ENCODE measurements around the gene IL4R. TPM values are rescaled to one million over a fixed set of nuclear protein-coding genes. Genes with fewer than 3 reads are reported as not detected.

The IL4R gene
- total RNA-seq, 1 experiment from 2014 or later: 32.6 TPM

GRCh38 chr16:27362570-27363245, 48.9 kb downstream of the IL4R start:
- H3K36me3 ChIP-seq (ENCODE audit: control insufficient read depth, insufficient read depth, low read length): peaks cover 5% of the 10 kb centered on the region; the same call in 1 of the 2 replicates
- no peak overlapping the region for H3K4me3 ChIP-seq (ENCODE audit: low read depth, low read length)
- no peaks in the 10 kb centered on the region for H3K9me3 Mint-ChIP-seq (ENCODE audit: unreplicated experiment)
- H3K4me1 Mint-ChIP-seq (ENCODE audit: low read depth, unreplicated experiment): peaks cover 26% of the 10 kb centered on the region
- no peaks in the 10 kb centered on the region for H3K9me3 ChIP-seq
- BruUV-seq (replicated peaks): no TSS peak
- H3K4me1 ChIP-seq: peaks cover 27% of the 10 kb centered on the region
- peaks cover 47% of the 10 kb centered on the region for H3K36me3 Mint-ChIP-seq (ENCODE audit: insufficient read depth, unreplicated experiment)
- TF ChIP-seq, protein P1, sequence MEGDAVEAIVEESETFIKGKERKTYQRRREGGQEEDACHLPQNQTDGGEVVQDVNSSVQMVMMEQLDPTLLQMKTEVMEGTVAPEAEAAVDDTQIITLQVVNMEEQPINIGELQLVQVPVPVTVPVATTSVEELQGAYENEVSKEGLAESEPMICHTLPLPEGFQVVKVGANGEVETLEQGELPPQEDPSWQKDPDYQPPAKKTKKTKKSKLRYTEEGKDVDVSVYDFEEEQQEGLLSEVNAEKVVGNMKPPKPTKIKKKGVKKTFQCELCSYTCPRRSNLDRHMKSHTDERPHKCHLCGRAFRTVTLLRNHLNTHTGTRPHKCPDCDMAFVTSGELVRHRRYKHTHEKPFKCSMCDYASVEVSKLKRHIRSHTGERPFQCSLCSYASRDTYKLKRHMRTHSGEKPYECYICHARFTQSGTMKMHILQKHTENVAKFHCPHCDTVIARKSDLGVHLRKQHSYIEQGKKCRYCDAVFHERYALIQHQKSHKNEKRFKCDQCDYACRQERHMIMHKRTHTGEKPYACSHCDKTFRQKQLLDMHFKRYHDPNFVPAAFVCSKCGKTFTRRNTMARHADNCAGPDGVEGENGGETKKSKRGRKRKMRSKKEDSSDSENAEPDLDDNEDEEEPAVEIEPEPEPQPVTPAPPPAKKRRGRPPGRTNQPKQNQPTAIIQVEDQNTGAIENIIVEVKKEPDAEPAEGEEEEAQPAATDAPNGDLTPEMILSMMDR (IDR thresholded peaks at IDR 0.05; ENCODE audit: insufficient read depth in 1 of 2, low read depth in 1 of 2, low read length in 1 of 2, severe bottlenecking in 1 of 2, unreplicated experiment in 1 of 2): no peak
- ChIA-PET CTCF (no interaction called here), POLR2A (no interaction called here)
- intact Hi-C loops (cut with micrococcal nuclease; ENCODE audit: unreplicated experiment): loop anchor here (5.0 kb wide), 1 partner anchor 35 kb away; no protein-coding TSS in a partner anchor
- H3K27ac Mint-ChIP-seq (ENCODE audit: unreplicated experiment): peak overlapping the region; percentile 22
- no peaks in the 10 kb centered on the region for H3K27me3 Mint-ChIP-seq (ENCODE audit: insufficient read depth, unreplicated experiment)
- H3K27me3 ChIP-seq (replicated peaks; ENCODE audit: control insufficient read depth, insufficient read depth, low read length): no peaks in the 10 kb centered on the region
- DNase-seq: no peak
- peak overlapping the region; percentile 8 for H3K4me3 Mint-ChIP-seq (ENCODE audit: unreplicated experiment)

DNA sequence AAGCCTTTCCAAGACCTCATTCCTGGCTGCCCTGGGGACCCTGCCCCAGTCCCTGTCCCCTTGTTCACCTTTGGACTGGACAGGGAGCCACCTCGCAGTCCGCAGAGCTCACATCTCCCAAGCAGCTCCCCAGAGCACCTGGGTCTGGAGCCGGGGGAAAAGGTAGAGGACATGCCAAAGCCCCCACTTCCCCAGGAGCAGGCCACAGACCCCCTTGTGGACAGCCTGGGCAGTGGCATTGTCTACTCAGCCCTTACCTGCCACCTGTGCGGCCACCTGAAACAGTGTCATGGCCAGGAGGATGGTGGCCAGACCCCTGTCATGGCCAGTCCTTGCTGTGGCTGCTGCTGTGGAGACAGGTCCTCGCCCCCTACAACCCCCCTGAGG, 49.5 kb downstream of the IL4R start:
- H3K36me3 Mint-ChIP-seq (ENCODE audit: insufficient read depth, unreplicated experiment): peaks cover 42% of the 10 kb centered on the region
- DNase-seq: no peak
- no TSS peak for BruUV-seq (replicated peaks)
- H3K9me3 ChIP-seq: no peaks in the 10 kb centered on the region
- peaks cover 30% of the 10 kb centered on the region for H3K4me1 ChIP-seq
- peaks cover 5% of the 10 kb centered on the region; the same call in 1 of the 2 replicates for H3K36me3 ChIP-seq (ENCODE audit: control insufficient read depth, insufficient read depth, low read length)
- ChIA-PET POLR2A (no interaction called here), CTCF (no interaction called here)
- no peak overlapping the region for H3K4me3 Mint-ChIP-seq (ENCODE audit: unreplicated experiment)
- H3K4me3 ChIP-seq (ENCODE audit: low read depth, low read length): no peak overlapping the region
- no peaks in the 10 kb centered on the region for H3K9me3 Mint-ChIP-seq (ENCODE audit: unreplicated experiment)
- peaks cover 26% of the 10 kb centered on the region for H3K4me1 Mint-ChIP-seq (ENCODE audit: low read depth, unreplicated experiment)
- TF ChIP-seq, protein P1 (IDR thresholded peaks at IDR 0.05; ENCODE audit: insufficient read depth in 1 of 2, low read depth in 1 of 2, low read length in 1 of 2, severe bottlenecking in 1 of 2, unreplicated experiment in 1 of 2): no peak
- no peaks in the 10 kb centered on the region for H3K27me3 Mint-ChIP-seq (ENCODE audit: insufficient read depth, unreplicated experiment)
- peak overlapping the region; percentile 63 for H3K27ac Mint-ChIP-seq (ENCODE audit: unreplicated experiment)
- no peaks in the 10 kb centered on the region for H3K27me3 ChIP-seq (replicated peaks; ENCODE audit: control insufficient read depth, insufficient read depth, low read length)
- intact Hi-C loops (cut with micrococcal nuclease; ENCODE audit: unreplicated experiment): loop anchor here (5.0 kb wide), 1 partner anchor 36 kb away; no protein-coding TSS in a partner anchor

GRCh38 chr16:27363797-27364196, 50.0 kb downstream of the IL4R start:
- POLR2A ChIA-PET: no interaction called here

More at GRCh38 chr16:27363797-27364196, 50.0 kb downstream of the IL4R start:
- CTCF ChIA-PET: interaction anchor here (0.7 to 0.8 kb wide), 2 partner anchors 90 to 184 kb away, joined by 3 read pairs; no protein-coding TSS in a partner anchor
- intact Hi-C loops (cut with micrococcal nuclease; ENCODE audit: unreplicated experiment): loop anchor here (1.0 to 5.0 kb wide), 4 partner anchors 36 to 128 kb away; partner anchors contain the start of genes IL4R and NSMCE1
- peaks cover 5% of the 10 kb centered on the region; the same call in 1 of the 2 replicates for H3K36me3 ChIP-seq (ENCODE audit: control insufficient read depth, insufficient read depth, low read length)
- Mint-ChIP-seq H3K36me3 (ENCODE audit: insufficient read depth, unreplicated experiment) (peaks cover 37% of the 10 kb centered on the region), H3K9me3 (ENCODE audit: unreplicated experiment) (no peaks in the 10 kb centered on the region), H3K4me3 (ENCODE audit: unreplicated experiment) (no peak overlapping the region), H3K27me3 (ENCODE audit: insufficient read depth, unreplicated experiment) (no peaks in the 10 kb centered on the region), H3K4me1 (ENCODE audit: low read depth, unreplicated experiment) (peaks cover 26% of the 10 kb centered on the region), H3K27ac (ENCODE audit: unreplicated experiment) (peak overlapping the region; percentile 63)
- no peak overlapping the region for H3K4me3 ChIP-seq (ENCODE audit: low read depth, low read length)
- DNase-seq: no peak
- no peaks in the 10 kb centered on the region for H3K9me3 ChIP-seq
- no peaks in the 10 kb centered on the region for H3K27me3 ChIP-seq (replicated peaks; ENCODE audit: control insufficient read depth, insufficient read depth, low read length)
- TF ChIP-seq, protein P1 (IDR thresholded peaks at IDR 0.05; ENCODE audit: insufficient read depth in 1 of 2, low read depth in 1 of 2, low read length in 1 of 2, severe bottlenecking in 1 of 2, unreplicated experiment in 1 of 2): no peak
- BruUV-seq (replicated peaks): no TSS peak
- H3K4me1 ChIP-seq: peaks cover 30% of the 10 kb centered on the region

Data from Caco-2 (cell line).